ENCODE measurements around the gene NXPE1. TPM values are rescaled to one million over a fixed set of nuclear protein-coding genes. Genes with fewer than 3 reads are reported as not detected.

NXPE1 gene
- total and polyA plus RNA-seq, 2 donors (not counting 1 experiment from before 2014, with no cell fraction given) = not detected

DNA sequence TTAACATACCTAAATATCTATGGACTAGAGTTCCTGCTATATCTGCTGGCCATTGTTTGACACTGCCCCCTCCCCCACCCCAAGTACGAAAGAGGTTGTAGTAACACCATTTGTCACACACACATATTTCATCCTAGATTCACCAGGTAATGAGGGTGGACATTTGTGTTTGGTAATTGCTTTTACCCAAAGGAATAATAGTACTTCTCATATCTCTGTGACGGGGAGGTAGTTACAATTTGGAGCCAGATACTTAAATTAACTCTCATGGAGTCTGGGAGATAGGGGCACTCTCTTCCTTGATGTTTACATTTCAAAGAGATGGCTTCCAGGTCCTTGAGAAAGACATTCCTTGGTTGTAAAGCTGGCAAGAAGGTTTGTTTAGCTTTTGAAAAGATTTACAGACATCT is 81.7 kb downstream of the NXPE1 start:
- Histone ChIP-seq H3K27ac (ENCODE audit: insufficient read depth, low read length) (no peak overlapping the region), H3K79me2 (ENCODE audit: control insufficient read depth, insufficient read depth, low read length) (no peaks in the 10 kb centered on the region), H3K4me2 (ENCODE audit: extremely low read depth, insufficient read depth, low read length) (no peak overlapping the region), H3K9me3 (ENCODE audit: control insufficient read depth, insufficient read depth, low read depth, low read length) (no peaks in the 10 kb centered on the region), H2AFZ (ENCODE audit: low read length) (no peak overlapping the region), H3K27me3 (ENCODE audit: control insufficient read depth, insufficient read depth, low read length) (no peaks in the 10 kb centered on the region), H4K20me1 (ENCODE audit: control insufficient read depth, extremely low read depth, insufficient read depth, low read length) (no peaks in the 10 kb centered on the region), H3K4me1 (ENCODE audit: control insufficient read depth, extremely low read depth, insufficient read depth, low read length) (no peaks in the 10 kb centered on the region), H3K36me3 (ENCODE audit: control insufficient read depth, insufficient read depth, low read length) (no peaks in the 10 kb centered on the region), H3K4me3 (replicated peaks in 1 of 4; ENCODE audit: control extremely low read depth in 1 of 4, insufficient read depth in 1 of 4, low read depth in 3 of 4, low read length in 4 of 4) (no peak overlapping the region), H3K9ac (ENCODE audit: insufficient read depth, low read length) (no peak overlapping the region)
- TF ChIP-seq EZH2 (IDR thresholded peaks at IDR 0.05; ENCODE audit: low read length, missing control alignments) = no peak
- TF ChIP-seq, protein P1, sequence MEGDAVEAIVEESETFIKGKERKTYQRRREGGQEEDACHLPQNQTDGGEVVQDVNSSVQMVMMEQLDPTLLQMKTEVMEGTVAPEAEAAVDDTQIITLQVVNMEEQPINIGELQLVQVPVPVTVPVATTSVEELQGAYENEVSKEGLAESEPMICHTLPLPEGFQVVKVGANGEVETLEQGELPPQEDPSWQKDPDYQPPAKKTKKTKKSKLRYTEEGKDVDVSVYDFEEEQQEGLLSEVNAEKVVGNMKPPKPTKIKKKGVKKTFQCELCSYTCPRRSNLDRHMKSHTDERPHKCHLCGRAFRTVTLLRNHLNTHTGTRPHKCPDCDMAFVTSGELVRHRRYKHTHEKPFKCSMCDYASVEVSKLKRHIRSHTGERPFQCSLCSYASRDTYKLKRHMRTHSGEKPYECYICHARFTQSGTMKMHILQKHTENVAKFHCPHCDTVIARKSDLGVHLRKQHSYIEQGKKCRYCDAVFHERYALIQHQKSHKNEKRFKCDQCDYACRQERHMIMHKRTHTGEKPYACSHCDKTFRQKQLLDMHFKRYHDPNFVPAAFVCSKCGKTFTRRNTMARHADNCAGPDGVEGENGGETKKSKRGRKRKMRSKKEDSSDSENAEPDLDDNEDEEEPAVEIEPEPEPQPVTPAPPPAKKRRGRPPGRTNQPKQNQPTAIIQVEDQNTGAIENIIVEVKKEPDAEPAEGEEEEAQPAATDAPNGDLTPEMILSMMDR (conservative IDR thresholded peaks at IDR 0.05 in 1 of 2, IDR thresholded peaks at IDR 0.05 in 1 of 2; ENCODE audit: low read depth in 1 of 2, low read length in 2 of 2) = no peak
- no peak for DNase-seq (ENCODE audit: low read depth in 2 of 2)

DNA sequence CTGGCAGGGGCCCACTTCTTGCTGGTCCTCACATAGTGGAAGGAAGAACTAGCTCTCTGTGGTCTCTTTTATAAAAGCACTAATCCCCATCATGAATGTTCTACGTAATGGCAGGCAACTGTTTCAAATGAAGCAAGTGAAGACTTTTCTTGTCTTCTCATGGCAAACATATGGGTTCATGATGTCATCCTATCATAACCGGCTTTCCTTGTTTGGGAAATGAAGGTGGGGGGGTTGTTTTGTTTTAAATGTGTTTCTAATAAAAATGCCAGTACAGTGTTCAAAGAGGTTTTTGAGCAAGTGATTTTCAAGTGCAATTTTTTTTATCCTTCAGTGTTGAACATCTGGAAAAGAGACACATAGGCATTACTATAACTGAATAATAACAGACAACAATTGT is 87.0 kb downstream of the NXPE1 start:
- H3K79me2 ChIP-seq (ENCODE audit: control insufficient read depth, insufficient read depth, low read length) = no peaks in the 10 kb centered on the region
- H4K20me1 ChIP-seq (ENCODE audit: control insufficient read depth, extremely low read depth, insufficient read depth, low read length) = no peaks in the 10 kb centered on the region
- no peak overlapping the region for H3K4me2 ChIP-seq (ENCODE audit: extremely low read depth, insufficient read depth, low read length)
- no peaks in the 10 kb centered on the region for H3K9me3 ChIP-seq (ENCODE audit: control insufficient read depth, insufficient read depth, low read depth, low read length)
- H3K36me3 ChIP-seq (ENCODE audit: control insufficient read depth, insufficient read depth, low read length) = no peaks in the 10 kb centered on the region
- H3K4me1 ChIP-seq (ENCODE audit: control insufficient read depth, extremely low read depth, insufficient read depth, low read length) = no peaks in the 10 kb centered on the region
- H3K9ac ChIP-seq (ENCODE audit: insufficient read depth, low read length) = no peak overlapping the region
- no peak overlapping the region for H3K4me3 ChIP-seq (replicated peaks in 1 of 4; ENCODE audit: control extremely low read depth in 1 of 4, insufficient read depth in 1 of 4, low read depth in 3 of 4, low read length in 4 of 4)
- no peaks in the 10 kb centered on the region for H3K27me3 ChIP-seq (ENCODE audit: control insufficient read depth, insufficient read depth, low read length)
- no peak overlapping the region for H3K27ac ChIP-seq (ENCODE audit: insufficient read depth, low read length)
- TF ChIP-seq, protein P1 (conservative IDR thresholded peaks at IDR 0.05 in 1 of 2, IDR thresholded peaks at IDR 0.05 in 1 of 2; ENCODE audit: low read depth in 1 of 2, low read length in 2 of 2) = no peak
- TF ChIP-seq EZH2 (IDR thresholded peaks at IDR 0.05; ENCODE audit: low read length, missing control alignments) = no peak
- DNase-seq (ENCODE audit: low read depth in 2 of 2) = no peak
- no peak overlapping the region for H2AFZ ChIP-seq (ENCODE audit: low read length)

Other genes starting within 250 kb of the NXPE1 start
- 3.9 and 9.6 TPM in 2 replicates for gene C11orf71, start 159.4 kb downstream of the NXPE1 start, total RNA-seq
- 3.5 and 4.0 TPM in 2 replicates for gene C11orf71, start 159.4 kb downstream of the NXPE1 start, polyA plus RNA-seq
- 66.8 and 81.1 TPM in 2 replicates for gene RBM7, start 159.2 kb downstream of the NXPE1 start, total RNA-seq
- gene RBM7, start 159.2 kb downstream of the NXPE1 start, polyA plus RNA-seq = 41.8 and 46.5 TPM in 2 replicates
- 234 and 236 TPM in 2 replicates for gene REXO2, start 120.4 kb downstream of the NXPE1 start, total RNA-seq
- gene REXO2, start 120.4 kb downstream of the NXPE1 start, polyA plus RNA-seq = 269 and 372 TPM in 2 replicates
- gene NXPE4, start 35.9 kb upstream of the NXPE1 start, total RNA-seq = not detected in 2 replicates
- gene NXPE4, start 35.9 kb upstream of the NXPE1 start, polyA plus RNA-seq = not detected in 2 replicates
- gene NXPE2, start 118.6 kb upstream of the NXPE1 start, total RNA-seq = under 0.01 TPM in 1 of 2 replicates, not detected in the other
- not detected in 2 replicates for gene NXPE2, start 118.6 kb upstream of the NXPE1 start, polyA plus RNA-seq